Measurements from ENCODE around the gene ATAT1.

The ATAT1 gene

DNA sequence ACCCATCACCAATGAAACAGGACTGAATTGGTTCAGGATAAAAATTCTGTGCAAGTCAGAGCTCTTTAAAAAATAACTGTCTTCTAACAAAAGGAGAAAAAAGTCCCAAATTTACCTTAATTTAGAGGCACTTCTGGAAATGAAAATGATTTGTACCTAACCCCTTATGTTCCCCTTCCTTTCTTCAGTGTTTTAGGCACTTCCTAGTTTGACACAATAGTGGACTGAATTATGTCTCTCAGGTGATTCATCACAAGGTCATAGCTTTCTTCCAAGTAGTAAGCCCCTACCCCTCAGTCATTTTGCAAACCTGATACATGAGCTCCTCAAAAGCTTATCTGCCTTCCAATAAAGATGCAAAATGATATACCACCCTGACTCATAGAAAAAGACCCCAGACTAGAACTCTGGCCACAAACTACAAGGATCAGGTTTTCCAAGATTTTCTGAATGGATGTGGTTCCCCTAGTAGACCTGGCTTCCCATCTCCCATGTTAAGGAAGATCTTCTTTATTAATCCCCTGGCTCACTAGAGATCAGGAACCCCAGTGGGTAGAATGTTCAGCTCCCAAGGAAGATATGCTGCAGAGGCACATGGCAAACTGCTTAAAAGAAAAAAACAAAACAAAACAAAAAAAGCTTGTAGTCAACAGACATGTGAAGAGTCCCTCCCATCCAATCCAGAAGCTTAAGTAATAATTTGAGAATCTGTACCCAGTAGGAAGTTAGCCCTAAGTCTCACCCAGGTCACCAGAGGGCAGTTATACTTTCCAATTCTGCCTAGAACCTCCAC is 13.2 kb upstream of the ATAT1 start:
- DNase-seq: no peak

DNA sequence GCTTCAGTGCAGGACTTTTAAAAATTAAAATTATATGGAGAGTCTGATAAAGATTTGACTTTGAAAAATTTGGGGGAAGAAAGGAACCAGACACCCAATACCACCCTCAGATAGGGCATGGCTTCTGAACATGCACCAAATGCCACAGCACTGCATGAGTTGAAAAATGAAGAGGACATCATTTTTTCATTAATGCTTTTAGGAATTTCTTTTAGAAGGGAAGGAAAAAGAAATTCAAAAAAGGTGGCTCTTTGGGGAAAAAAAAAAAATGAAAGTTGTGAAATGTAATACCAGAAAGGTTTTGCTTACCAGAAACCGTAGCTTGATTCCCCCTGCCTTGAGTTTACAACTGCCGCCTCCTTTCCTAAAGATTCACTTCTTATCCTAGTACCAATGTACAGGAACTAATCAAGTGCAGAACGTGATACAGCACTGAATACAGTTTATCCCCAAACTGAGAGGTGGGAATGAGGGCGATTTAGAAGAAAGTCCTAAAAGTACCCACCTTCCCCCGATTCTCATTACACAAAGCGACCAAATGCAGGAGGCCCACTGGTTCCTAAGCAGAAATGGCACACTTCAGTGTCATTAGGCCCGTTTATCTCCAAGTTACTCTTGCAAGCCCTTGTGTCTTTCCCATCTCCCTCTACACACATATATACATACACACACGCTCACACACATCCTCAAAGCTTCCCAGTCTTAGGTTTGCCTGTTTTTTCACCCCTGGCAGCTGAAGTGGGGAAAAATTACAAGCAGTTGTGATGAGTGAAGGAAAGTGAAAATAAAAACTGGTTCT is 12.4 kb upstream of the ATAT1 start:
- DNase-seq: no peak

DNA sequence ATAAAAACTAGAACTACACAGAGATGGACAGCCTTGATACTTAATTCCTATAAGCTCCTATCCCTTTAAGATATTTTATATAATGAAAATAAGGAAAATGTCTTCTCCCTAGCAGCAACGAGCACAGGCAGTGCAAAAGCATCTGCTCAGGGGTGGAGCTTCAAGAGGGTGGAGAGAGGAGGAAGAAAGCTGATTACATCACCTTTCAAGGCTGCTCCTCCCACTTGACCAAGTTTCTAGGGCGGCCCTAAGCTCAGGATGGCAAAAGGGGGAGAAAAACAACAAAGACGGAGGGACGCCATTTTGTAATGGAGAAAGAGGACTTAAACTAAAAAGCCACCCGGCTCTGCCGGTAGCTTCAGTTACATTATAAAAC is 11.8 kb upstream of the ATAT1 start:
- peak; percentile 91 for DNase-seq

DNA sequence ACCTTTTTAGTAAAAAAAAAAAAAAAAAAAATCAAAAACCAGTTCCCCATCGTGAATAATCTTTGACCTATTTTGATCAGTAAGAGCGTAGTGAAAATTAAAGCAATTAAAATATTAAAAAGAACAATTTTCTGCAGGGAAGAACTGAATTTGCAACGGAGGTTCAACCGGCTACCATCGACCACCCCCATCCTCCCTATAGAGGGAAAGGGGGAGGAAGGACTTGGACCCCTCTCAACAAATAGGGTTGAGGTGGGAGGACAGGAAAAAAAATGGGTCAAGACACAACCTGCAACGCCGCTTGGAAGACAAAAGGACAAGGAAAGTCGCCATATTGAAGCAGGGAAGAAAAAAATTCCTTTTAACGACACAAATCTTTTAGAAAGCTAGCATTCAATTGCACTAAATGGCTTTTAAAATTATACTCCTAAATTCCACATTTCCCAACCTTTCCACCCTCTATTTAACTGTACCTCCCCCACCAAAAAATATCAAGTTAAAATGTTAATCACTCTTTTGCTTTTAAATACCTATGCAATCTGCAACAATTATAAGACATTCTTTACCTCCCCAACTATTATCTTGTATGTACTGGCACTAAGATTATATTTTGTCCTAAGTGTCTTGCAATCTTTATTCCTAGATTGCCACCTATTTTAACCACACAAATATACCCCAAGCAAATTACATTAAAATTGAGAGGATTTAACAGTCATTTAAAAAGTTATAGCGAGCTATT is 11.3 kb upstream of the ATAT1 start:
- DNase-seq: peak; percentile 25

DNA sequence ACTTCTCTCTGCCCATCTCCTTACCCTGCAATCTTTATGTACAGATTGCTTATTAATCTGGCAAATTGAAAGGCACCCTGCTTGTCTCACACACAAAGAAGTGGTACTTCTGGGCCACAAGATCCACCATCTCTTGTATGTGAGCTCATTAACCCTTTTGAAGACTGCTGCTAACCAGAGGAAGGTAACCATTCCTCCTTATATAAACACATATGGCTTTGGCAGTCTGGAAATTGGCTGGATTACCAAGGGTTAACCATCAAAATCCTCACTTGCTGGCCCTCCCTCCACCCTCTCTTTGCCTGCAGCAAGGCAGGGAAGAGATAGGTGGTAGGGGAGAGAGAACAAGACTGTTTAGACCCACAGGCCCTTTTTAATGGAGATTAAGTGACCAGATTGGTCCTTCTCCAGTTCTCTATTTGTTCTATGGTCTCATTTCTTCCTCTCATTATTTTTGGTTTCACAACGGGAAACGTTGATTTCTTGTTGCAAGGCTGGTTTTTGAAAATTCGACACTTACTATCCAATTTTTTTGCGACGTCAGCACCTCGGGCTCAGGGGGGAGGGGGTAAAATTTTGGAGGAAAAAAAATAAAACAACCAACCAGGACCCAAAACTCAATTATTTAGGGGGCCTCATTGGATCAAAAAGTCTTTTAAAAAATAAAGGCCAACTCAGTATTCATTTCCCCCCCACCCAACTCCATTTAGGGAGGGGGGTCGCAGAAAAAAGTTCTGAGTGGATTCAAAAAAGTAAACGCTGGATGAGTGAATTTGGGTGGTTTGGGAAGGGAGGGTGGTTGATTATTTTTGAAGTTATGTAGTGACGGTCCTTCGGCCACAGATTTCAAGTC is 10.5 kb upstream of the ATAT1 start:
- no peak for DNase-seq

DNA sequence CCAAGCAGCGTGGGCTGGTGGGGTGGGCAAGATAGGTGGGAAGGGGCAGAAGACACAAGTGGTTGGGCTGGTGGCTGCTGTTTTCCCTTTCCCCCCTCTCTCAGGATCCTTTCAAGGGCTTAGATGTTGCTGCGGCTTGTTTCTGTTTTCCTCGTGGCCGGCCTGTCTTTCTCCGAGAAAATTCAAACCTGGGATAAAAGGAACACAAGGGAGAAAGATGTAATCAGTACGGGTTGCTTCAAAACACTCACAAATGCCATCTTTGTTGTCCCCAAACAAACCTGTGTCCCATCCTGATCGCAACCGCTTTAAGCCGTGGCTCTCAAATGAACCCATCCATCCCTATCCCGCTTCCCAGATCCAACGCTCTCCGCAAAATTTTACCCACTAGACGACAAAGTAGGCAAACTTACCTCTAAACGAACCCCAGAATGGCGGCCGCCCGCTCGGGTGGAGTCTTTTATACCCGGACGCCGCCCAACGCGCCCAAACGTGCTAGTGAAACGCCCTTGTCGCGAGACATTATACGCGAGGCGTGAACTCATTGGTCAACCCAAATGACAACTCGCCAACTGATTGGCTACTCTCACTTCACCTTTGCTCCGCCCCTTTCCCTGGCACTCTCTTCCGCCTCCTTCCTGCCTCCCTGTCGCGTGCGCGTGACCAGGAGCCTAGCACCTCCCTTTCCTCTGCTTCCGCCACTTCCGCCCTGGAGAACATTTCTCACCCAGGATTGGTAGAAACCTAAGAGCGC is 9.7 kb upstream of the ATAT1 start, which contains the start of gene PPP1R10:
TSS of gene PPP1R10 (minus strand) at position 433 of the 754 bp plus-strand sequence. CDS start 7,299 bp downstream, outside the sequence.
- peak; percentile 99 for DNase-seq

DNA sequence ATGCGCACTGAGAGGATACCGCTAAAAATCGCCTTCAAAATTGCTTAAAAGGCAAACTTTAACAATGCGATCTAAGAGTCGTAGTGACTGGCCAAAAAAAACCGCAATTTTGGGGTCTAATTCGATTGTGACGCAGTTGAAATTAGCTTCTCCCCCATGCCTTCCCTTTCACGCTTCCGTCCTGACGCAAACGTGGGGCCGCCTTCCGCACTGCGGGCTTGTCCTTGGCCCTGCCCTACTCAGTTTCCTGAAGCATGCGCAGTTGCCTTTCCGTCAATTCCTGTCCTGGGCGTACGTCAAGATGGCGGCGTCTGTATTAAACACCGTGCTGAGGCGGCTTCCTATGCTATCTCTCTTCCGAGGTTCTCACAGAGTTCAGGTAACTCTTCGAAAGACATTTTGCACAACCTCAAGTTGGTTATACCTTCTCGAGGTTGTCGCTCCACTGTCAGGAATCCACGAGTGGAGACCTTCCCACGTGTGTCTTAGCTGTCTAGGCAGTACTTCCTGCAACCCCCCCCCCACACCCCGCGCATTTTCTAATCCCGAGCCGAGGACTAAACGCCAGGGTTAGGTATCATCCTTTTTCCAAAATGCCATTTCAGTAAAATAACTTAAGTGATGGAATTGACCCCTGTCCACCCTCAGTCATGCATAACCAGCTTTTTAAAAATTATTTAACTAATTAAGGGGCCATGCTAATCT is 9.0 kb upstream of the ATAT1 start, which contains the start of gene MRPS18B:
TSS of gene MRPS18B (plus strand) at position 276 of the 705 bp plus-strand sequence. CDS start at position 302, 26 bp downstream.
- peak; percentile 91 for DNase-seq

DNA sequence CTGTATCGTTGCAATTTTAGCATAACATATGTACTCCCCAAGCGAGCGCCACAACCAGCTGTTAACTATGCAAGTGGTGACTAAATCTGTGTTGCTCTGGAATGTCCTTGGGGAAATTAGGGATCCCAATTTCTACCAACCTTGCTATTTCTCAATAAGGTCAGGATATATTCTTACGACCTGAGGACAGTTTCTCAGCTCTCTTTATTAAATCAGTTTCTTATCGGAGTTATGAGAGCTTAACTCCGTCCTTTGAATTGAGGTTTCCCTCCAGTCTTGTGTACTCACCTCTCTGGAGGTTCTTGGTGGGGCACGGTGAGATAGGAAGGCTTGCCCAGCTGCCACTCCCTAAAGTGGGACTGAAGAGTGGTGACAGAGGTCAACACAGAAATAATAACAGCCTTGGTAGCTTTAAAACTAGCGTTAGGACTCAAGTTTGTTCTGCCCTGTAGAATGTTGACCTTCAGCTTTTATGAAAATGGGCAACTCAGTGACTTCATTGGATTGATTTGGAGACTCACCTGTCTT is 8.3 kb upstream of the ATAT1 start:
- no peak for DNase-seq

DNA sequence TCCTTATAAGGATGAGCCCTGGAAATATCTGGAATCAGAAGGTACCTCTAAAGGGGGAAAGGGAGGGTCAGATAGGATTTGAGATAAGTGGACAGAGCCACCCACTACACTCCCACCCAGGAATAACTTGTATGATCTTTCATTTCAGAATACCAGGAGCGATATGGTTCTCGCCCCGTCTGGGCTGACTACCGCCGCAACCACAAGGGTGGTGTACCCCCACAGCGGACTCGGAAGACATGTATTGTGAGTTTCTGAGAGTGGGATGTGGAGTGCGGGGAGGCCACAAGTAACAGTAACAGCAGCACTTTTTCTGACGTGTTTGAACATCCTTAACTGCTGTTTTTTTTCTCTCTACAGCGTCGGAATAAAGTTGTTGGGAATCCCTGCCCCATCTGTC is 7.1 kb upstream of the ATAT1 start:
- no peak for DNase-seq

DNA sequence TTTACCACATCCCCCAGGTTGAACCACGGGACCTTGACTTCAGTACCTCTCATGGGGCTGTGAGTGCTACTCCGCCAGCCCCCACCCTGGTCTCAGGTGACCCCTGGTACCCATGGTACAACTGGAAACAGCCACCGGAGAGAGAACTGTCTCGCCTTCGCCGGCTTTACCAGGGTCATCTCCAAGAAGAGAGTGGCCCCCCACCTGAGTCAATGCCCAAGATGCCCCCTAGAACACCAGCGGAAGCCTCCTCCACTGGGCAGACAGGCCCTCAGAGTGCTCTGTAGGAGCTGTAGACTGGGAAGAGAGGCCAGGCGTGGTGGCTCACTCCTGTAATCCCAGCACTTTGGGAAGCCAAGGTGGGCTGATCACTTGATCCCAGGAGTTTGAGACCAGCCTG is 1.2 kb upstream of the ATAT1 start:
- no peak for DNase-seq

DNA sequence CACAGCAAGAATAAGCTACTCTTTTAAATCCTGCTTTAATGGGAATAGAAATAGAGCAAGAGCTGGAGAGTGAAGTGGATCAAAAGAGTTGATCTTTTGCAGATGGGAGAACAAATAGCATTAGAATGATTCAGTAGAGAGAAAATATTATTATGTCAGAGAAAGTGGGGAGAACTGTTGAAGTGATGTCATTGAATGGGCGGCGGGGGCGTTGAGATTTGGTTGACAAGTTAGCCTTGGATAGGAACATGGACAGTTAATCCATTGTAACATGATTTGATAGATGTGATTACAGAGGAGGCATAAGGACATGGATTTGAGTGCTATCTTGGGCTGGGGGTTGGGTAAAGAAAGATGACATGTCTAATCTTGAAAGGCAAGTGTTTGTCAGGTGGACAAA is 9.2 kb downstream of the ATAT1 start:
- no peak for DNase-seq

DNA sequence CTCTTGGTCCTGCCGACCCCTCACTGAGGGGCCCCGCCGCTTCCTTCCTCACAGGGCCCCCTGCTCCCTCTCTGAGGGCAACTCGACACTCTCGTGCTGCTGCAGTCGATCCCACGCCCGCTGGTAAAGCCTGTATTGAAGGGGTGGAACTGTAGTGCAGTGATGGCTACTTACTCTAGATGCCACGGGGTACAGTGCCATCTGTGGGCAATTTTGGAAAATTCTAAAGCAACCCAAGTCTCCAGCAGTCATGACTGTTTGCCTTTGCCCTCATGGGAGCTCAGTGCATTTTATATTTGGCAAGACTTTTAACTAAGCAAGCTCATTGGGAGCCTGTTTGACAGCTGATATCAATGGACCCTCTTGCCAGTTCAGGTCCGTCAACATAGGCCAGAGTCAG is 13.8 kb downstream of the ATAT1 start:
- no peak for DNase-seq

DNA sequence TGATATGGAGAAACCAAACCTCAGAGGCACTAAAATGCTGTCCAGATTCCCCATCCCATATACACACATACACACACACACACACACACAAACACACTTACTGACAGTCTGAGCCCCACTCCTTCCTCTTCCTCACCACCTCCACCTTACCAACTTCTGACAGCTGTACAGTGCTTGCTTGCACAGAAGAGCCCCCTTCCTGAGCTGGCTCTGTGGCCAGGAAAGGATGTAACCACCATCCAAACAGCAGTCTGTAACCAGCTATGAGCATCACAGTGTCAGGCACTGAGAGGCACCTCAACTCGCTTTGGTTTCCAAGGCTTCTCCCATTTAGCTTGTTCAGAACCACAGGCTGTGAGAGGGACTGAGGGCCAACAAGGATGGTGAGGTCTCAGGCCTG is 14.4 kb downstream of the ATAT1 start:
- no peak for DNase-seq

DNA sequence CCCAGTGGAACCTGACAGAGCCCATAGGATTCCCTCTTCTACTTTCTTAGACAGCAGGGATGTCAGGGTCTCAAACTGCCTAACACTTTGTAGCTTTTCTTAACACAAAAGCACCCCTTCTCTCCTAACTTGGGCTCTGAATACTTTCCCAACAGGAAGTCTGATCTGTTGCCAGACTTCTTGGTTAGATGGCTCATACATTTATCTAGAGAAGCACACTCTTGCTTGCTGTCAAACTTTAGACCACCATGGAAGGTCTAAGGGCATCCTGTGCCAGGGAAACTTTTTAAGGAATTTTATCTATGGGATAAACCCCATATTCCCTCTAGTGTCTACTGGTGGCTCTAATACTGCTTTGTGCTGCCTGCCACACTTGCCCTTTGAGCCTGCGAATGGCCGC is 17.0 kb downstream of the ATAT1 start:
- DNase-seq: no peak

DNA sequence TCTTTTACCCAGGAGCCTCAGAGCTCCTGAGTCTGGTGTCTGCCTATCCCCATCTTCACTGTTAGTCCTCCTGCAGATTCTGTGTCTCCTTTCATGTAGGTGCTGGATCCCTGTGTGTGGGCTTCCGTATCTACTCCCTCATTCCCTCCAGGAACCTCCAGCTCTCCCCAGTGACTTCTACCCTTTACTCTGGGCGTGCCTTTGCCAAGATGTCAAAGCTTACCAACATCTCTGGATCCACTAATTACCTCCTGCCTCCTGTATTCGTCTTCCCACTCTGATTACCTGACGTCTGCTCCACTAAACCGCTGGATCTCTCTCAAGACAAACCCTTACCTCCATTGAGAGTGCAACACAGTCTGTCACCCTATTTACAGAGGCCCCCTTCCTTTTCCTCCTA is 18.1 kb downstream of the ATAT1 start:
- no peak for DNase-seq

DNA sequence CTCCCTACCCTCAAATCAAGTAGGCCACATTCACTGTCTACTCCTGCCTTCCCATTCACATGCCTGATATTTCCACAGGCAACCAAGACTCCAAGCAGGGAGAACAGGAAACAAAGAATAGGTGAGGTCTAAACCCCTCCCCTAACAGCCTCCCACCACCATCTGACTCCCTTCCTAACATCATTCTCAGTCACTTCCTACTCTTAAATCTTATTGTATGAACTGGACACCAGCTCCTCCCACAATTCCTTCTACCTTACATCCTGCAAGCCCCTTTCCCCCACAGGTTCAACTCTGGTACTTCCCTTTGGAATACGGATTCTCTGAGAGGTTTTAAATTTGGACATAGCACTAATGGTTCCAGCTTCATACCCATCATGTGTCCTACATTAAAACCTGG is 19.3 kb downstream of the ATAT1 start:
- DNase-seq: no peak

DNA sequence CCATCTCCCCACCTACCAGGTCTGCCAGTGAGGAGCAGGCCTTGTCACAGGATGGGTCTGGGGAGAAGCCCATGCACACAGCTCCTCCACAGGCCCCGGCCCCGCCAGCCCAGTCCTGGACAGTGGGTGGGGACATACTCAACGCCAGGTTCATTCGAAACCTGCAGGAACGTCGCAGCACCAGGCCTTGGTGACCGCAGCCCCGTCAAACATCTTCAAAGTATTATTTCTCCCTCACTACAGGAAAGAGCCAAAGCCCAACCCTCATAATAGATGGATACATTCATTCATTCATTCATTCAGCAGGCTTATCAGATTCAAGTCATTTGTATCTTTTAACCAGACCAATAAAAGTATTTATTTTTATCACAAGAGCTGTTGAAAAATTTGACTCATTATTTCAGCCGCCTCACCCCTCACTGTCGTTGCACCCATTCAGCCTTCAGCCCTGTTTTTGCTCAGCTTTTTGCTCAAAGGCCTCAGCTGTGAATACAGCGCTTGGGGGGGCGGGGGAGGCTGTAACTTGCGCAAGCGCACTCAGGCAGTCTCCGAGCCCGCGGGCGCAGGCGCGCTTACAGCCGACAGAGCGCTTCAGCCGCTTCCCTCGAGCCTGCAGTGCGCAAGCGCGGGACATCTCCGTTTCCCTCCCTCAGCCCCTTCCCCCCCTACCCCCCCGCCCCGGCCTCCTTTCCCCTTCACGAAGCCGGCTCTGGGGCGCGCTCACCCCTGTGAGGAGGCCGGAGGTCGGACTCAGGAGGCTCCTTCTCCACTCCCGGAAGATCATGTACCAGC is 20.0 kb downstream of the ATAT1 start, which contains the start of gene C6orf136:
TSS of gene C6orf136 (plus strand) at position 684 of the 792 bp plus-strand sequence. CDS start at position 783, 99 bp downstream.
- DNase-seq: peak; percentile 74

DNA sequence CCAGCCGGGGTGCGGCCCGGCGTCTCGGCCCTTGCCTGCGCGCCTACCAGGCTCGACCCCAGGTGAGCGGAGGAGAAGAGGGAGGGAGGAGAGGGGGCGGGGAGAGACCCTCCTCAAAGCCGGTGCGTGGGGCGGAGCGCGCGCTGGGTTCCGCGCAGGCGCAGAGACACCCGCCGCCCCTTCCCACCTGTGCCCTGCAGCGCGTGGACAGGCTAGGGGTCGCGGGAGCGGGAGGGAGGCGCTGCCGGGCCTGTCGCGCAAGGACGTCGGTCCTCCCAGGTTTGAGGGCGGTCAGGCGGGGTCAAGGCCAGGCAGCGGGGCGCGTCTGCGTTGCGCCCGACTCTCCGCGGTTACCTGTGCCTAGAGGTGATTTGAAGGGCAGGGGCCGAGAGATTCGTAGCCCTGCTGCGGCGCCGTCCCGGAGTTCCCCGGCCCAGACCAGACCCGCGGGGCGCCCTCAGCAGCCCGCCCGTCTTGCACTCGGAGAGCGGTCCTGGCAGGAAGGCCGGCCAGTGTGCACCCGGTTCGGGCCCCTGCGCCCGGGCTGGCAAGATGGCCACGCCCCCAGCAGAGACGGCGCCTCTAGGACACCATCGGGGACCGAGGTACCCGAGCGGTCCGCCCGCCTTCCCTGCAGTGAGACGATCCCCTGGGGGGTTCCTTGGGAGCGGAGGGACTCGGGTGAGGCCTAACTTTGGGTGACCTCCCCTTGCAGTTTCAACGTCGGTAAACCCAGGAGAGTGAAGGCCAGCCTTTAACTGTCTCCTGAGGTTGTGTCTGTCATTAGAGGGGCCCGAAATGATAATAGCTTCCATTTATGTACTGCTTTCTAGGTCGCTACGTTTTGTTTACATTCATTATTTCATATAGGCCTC is 20.8 kb downstream of the ATAT1 start:
- peak; percentile 11 for DNase-seq

DNA sequence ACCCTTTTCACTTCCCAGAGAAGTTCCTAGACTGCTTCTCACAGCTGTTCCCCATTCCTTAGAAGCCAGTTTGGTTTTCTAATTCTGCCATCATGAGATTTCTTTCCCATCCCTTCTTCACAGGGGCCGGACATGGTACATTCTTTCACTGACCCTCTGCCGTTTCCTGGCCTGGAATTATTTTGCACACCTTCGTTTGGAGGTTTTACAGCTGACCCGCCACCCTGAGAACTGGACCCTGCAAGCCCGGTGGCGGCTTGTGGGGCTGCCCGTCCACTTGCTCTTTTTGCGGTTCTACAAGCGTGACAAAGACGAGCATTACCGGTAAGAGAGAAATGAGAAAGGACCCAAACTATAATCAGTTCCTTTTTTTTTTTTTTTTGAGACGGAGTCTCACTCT is 24.5 kb downstream of the ATAT1 start:
- no peak for DNase-seq

Measured in amniotic stem cell (primary cell).